H9 (cell line): ENCODE data around the gene TPM4. TPM values are rescaled to one million over a fixed set of nuclear protein-coding genes. Genes with fewer than 3 reads are reported as not detected.
A peak's percentile ranks its signal among the peaks of the same experiment; 100 is the strongest.

ENCODE experiments used
- DNase-seq: peaks from one replicate; pipeline ENCODE4 v3.0.0-alpha.2; 2017
- H2AFZ ChIP-seq: one replicate; pipeline ENCODE4 v1.6.1; 2013; ENCODE audit warnings: mild to moderate bottlenecking, low read length, control low read depth, moderate library complexity
- H2AK5ac ChIP-seq: 2 replicates; pipeline ENCODE4 v1.6.1; 2013; ENCODE audit warnings: low read length, control low read depth, mixed read lengths; ENCODE audit not compliant: insufficient read length
- H2BK120ac ChIP-seq: one replicate; pipeline ENCODE4 v1.6.1; 2013; ENCODE audit warnings: low read depth, mild to moderate bottlenecking, low read length, control low read depth, inconsistent platforms; ENCODE audit not compliant: poor library complexity, severe bottlenecking
- H2BK12ac ChIP-seq: 2 replicates; pipeline ENCODE4 v1.6.1; 2013; ENCODE audit warnings: low read length, control low read depth, mixed read lengths, low read depth; ENCODE audit not compliant: insufficient read length
- H2BK15ac ChIP-seq: 2 replicates; pipeline ENCODE4 v1.6.1; 2013; ENCODE audit warnings: low read depth, low read length, control low read depth
- H2BK20ac ChIP-seq: one replicate; pipeline ENCODE4 v1.6.1; 2013; ENCODE audit warnings: low read depth, mild to moderate bottlenecking, low read length, control low read depth, inconsistent platforms; ENCODE audit not compliant: poor library complexity, severe bottlenecking
- H2BK5ac ChIP-seq: 2 replicates; pipeline ENCODE4 v1.6.1; 2013; ENCODE audit warnings: low read length, control low read depth, mixed read lengths; ENCODE audit not compliant: insufficient read length
- H3K14ac ChIP-seq: 2 replicates; pipeline ENCODE4 v1.6.1; 2013; ENCODE audit warnings: low read length, control low read depth; ENCODE audit not compliant: insufficient read depth
- H3K18ac ChIP-seq: 2 replicates; pipeline ENCODE4 v1.6.1; 2013; ENCODE audit warnings: low read depth, mild to moderate bottlenecking, mixed read lengths, low read length, control low read depth; ENCODE audit not compliant: insufficient read length
- H3K23ac ChIP-seq: 2 replicates; pipeline ENCODE4 v1.6.1; 2013; ENCODE audit warnings: low read length, control low read depth, mixed read lengths, low read depth; ENCODE audit not compliant: insufficient read length
- H3K23me2 ChIP-seq: 2 replicates; pipeline ENCODE4 v1.6.1; 2013; ENCODE audit warnings: low read depth, mild to moderate bottlenecking, mixed read lengths, low read length, control low read depth; ENCODE audit not compliant: insufficient read length, poor library complexity, severe bottlenecking
- H3K27ac ChIP-seq: 2 replicates; pipeline ENCODE4 v1.5.1; 2013; ENCODE audit warnings: low read length, control low read depth, mixed read lengths, low read depth; ENCODE audit not compliant: insufficient read length
- H3K27me3 ChIP-seq: 2 replicates; pipeline ENCODE4 v1.6.1; 2013; ENCODE audit warnings: low read length, control low read depth, inconsistent platforms; ENCODE audit not compliant: insufficient read depth
- H3K4ac ChIP-seq: 2 replicates; pipeline ENCODE4 v1.6.1; 2013; ENCODE audit warnings: low read depth, mild to moderate bottlenecking, control low read depth, inconsistent platforms, low read length, moderate library complexity
- H3K4me1 ChIP-seq: 2 replicates; pipeline ENCODE4 v1.6.1; 2013; ENCODE audit warnings: low read length, control low read depth, inconsistent platforms; ENCODE audit not compliant: insufficient read depth
- H3K4me2 ChIP-seq: 2 replicates; pipeline ENCODE4 v1.6.1; 2013; ENCODE audit warnings: low read length, control low read depth, mixed read lengths; ENCODE audit not compliant: insufficient read length, insufficient read depth
- H3K56ac ChIP-seq: 2 replicates; pipeline ENCODE4 v1.6.1; 2013; ENCODE audit warnings: low read depth, mild to moderate bottlenecking, mixed read lengths, low read length, control low read depth; ENCODE audit not compliant: insufficient read length
- H3K79me1 ChIP-seq: 2 replicates; pipeline ENCODE4 v1.6.1; 2013; ENCODE audit warnings: low read depth, mild to moderate bottlenecking, moderate library complexity, low read length, control low read depth, inconsistent platforms; ENCODE audit not compliant: insufficient read depth, poor library complexity, severe bottlenecking
- H3K79me2 ChIP-seq: 2 replicates; pipeline ENCODE4 v1.6.1; 2013; ENCODE audit warnings: low read length, control low read depth, inconsistent platforms; ENCODE audit not compliant: insufficient read depth
- H3K9ac ChIP-seq: 2 replicates; pipeline ENCODE4 v1.6.1; 2013; ENCODE audit warnings: low read length, control low read depth, mixed read lengths; ENCODE audit not compliant: insufficient read length; ENCODE audit errors: extremely low read depth
- H3K9me3 ChIP-seq: one replicate; pipeline ENCODE4 v1.6.1; 2013; ENCODE audit warnings: low read depth, low read length, inconsistent platforms; ENCODE audit not compliant: control insufficient read depth
- H3T11ph ChIP-seq: one replicate; pipeline ENCODE4 v1.6.1; 2013; ENCODE audit warnings: mild to moderate bottlenecking, low read length, control low read depth, inconsistent platforms
- H4K20me1 ChIP-seq: one replicate; pipeline ENCODE4 v1.6.1; 2013; ENCODE audit not compliant: control insufficient read depth, insufficient read length, insufficient read depth
- H4K5ac ChIP-seq: 2 replicates; pipeline ENCODE4 v1.6.1; 2013; ENCODE audit warnings: low read depth, mild to moderate bottlenecking, mixed read lengths, low read length, control low read depth; ENCODE audit not compliant: insufficient read length
- H4K8ac ChIP-seq: replicated peaks from 2 replicates; pipeline ENCODE4 v1.6.1; 2013; ENCODE audit warnings: low read length, control low read depth, mixed read lengths, low read depth; ENCODE audit not compliant: insufficient read length
- H4K91ac ChIP-seq: 2 replicates; pipeline ENCODE4 v1.6.1; 2013; ENCODE audit warnings: low read depth, mild to moderate bottlenecking, moderate library complexity, mixed read lengths, low read length, control low read depth; ENCODE audit not compliant: insufficient read length
- H3K27ac Mint-ChIP-seq, 3 experiments: 2 replicates in 2 of 3; 3 replicates in 1 of 3; pipeline ENCODE4 v1.8.0; 2020 to 2021; ENCODE audit warnings: mixed read lengths in 3 of 3, mild to moderate bottlenecking in 1 of 3, moderate library complexity in 1 of 3
- H3K27me3 Mint-ChIP-seq: 2 replicates; pipeline ENCODE4 v1.8.0; 2021; ENCODE audit warnings: low read depth, mild to moderate bottlenecking, moderate library complexity, mixed read lengths
- H3K36me3 Mint-ChIP-seq, 3 experiments: 2 replicates in 2 of 3; 3 replicates in 1 of 3; pipeline ENCODE4 v1.8.0; 2020 to 2021; ENCODE audit warnings: low read depth in 3 of 3, mixed read lengths in 3 of 3; ENCODE audit not compliant: insufficient read depth in 1 of 3
- H3K4me1 Mint-ChIP-seq, 2 experiments: 2 replicates each; pipeline ENCODE4 v1.8.0; 2020; ENCODE audit warnings: mixed read lengths in 2 of 2
- H3K4me3 Mint-ChIP-seq, 2 experiments: 2 replicates in 1 of 2; 3 replicates in 1 of 2; pipeline ENCODE4 v1.8.0; 2020 to 2021; ENCODE audit warnings: mild to moderate bottlenecking in 2 of 2, mixed read lengths in 2 of 2, moderate library complexity in 1 of 2
- H3K9me3 Mint-ChIP-seq, 2 experiments: 2 replicates in 1 of 2; 3 replicates in 1 of 2; pipeline ENCODE4 v1.8.0; 2020; ENCODE audit warnings: mild to moderate bottlenecking in 2 of 2, mixed read lengths in 2 of 2, moderate library complexity in 1 of 2
- CTCF ChIP-seq: fragments of 200-600 bp; sonication (generic); conservative IDR thresholded peaks from 3 replicates; pipeline ENCODE4 v1.8.0; 2021; ENCODE audit warnings: antibody characterized with exemption, mild to moderate bottlenecking
- WGBS: extraction: QIAGEN DNeasy Blood & Tissue Kit; methylation state at CpG from one replicate; pipeline ENCODE4 v1.1.7; 2013; ENCODE audit warnings: missing lambda C conversion rate, low lambda C conversion rate, mixed read lengths; ENCODE audit not compliant: insufficient read length; ENCODE audit errors: extremely low coverage; 5-methylcytosine and 5-hydroxymethylcytosine counted together
- total RNA-seq: library from RNA; stranded (reverse); gene quantifications from 2 replicates; pipeline ENCODE4 v1.2.1, GENCODE V29; 2021

TPM4 gene
- total RNA-seq, 1 experiment from 2014 or later: 431 TPM

- H3K9me3 Mint-ChIP-seq: no peaks in the 10 kb centered on the region
- Histone ChIP-seq H3K9me3 (no peaks in the 10 kb centered on the region), H3K23ac (no peak within 1 kb of the TSS), H3K79me2 (no peaks in the 10 kb centered on the region), H4K20me1 (no peaks in the 10 kb centered on the region), H4K5ac (peak within 1 kb of the TSS; percentile 39), H4K8ac (no peak within 1 kb of the TSS), H3K27ac (no peak within 1 kb of the TSS), H3K79me1 (no peaks in the 10 kb centered on the region), H3K9ac (no peak within 1 kb of the TSS), H4K91ac (peak within 1 kb of the TSS; percentile 53), H3K23me2 (no peaks in the 10 kb centered on the region), H2BK12ac (peak within 1 kb of the TSS; percentile 42), H3T11ph (no peak within 1 kb of the TSS), H3K4ac (no peak within 1 kb of the TSS), H3K4me2 (peak within 1 kb of the TSS; percentile 15), H3K27me3 (no peaks in the 10 kb centered on the region), H2BK15ac (0 out of 2 replicates have a peak within 1 kb of the TSS, but pooled peaks have one; percentile 0), H3K18ac (peak within 1 kb of the TSS; percentile 40), H2AFZ (no peak within 1 kb of the TSS), H2BK20ac (no peak within 1 kb of the TSS), H2AK5ac (no peak within 1 kb of the TSS), H2BK5ac (no peak within 1 kb of the TSS), H3K14ac (no peak within 1 kb of the TSS), H2BK120ac (no peak within 1 kb of the TSS), H3K56ac (no peak within 1 kb of the TSS), H3K4me1 (no peaks in the 10 kb centered on the region)
- H3K27me3 Mint-ChIP-seq: peaks cover 2% of the 10 kb centered on the region
- no CpG with 5 or more reads among the region's 13 CpGs for WGBS
- H3K4me3 Mint-ChIP-seq: peak within 1 kb of the TSS; percentile 45 to 64; a peak in 4 of 5 replicates
- no peak for TF ChIP-seq CTCF
- no peaks in the 10 kb centered on the region for H3K36me3 Mint-ChIP-seq
- peaks cover 9 to 10% of the 10 kb centered on the region in 2 experiments for H3K4me1 Mint-ChIP-seq
- peak; percentile 93 for DNase-seq
- peak within 1 kb of the TSS in 2 of 3 experiments; percentile 58 to 93; a peak in 5 of 7 replicates for H3K27ac Mint-ChIP-seq
Measured at GRCh38 chr19:16143399-16144215, 67.3 kb downstream of the TPM4 start, which contains the start of gene HSH2D. Gene HSH2D, plus strand, starts transcription at chr19:16143685. Its CDS starts 5,066 bp downstream, at chr19:16148751.
